ENCODE measurements around the gene GPX5.

GRCh38 chr6:28563430-28564095 lies 37.9 kb downstream of the GPX5 start:
- TF ChIP-seq, protein P1, sequence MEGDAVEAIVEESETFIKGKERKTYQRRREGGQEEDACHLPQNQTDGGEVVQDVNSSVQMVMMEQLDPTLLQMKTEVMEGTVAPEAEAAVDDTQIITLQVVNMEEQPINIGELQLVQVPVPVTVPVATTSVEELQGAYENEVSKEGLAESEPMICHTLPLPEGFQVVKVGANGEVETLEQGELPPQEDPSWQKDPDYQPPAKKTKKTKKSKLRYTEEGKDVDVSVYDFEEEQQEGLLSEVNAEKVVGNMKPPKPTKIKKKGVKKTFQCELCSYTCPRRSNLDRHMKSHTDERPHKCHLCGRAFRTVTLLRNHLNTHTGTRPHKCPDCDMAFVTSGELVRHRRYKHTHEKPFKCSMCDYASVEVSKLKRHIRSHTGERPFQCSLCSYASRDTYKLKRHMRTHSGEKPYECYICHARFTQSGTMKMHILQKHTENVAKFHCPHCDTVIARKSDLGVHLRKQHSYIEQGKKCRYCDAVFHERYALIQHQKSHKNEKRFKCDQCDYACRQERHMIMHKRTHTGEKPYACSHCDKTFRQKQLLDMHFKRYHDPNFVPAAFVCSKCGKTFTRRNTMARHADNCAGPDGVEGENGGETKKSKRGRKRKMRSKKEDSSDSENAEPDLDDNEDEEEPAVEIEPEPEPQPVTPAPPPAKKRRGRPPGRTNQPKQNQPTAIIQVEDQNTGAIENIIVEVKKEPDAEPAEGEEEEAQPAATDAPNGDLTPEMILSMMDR (conservative IDR thresholded peaks at IDR 0.05; ENCODE audit: low read length) = no peak
- no peak for TF ChIP-seq EZH2phosphoT487 (IDR thresholded peaks at IDR 0.05; ENCODE audit: borderline replicate concordance, low read depth, low read length)

All from OCI-LY7 (cell line).